ENCODE measurements around the gene LMAN1L. TPM values are rescaled to one million over a fixed set of nuclear protein-coding genes. Genes with fewer than 3 reads are reported as not detected.

LMAN1L gene
- total RNA-seq, 1 donor from 2014 or later = 8.1 TPM

DNA sequence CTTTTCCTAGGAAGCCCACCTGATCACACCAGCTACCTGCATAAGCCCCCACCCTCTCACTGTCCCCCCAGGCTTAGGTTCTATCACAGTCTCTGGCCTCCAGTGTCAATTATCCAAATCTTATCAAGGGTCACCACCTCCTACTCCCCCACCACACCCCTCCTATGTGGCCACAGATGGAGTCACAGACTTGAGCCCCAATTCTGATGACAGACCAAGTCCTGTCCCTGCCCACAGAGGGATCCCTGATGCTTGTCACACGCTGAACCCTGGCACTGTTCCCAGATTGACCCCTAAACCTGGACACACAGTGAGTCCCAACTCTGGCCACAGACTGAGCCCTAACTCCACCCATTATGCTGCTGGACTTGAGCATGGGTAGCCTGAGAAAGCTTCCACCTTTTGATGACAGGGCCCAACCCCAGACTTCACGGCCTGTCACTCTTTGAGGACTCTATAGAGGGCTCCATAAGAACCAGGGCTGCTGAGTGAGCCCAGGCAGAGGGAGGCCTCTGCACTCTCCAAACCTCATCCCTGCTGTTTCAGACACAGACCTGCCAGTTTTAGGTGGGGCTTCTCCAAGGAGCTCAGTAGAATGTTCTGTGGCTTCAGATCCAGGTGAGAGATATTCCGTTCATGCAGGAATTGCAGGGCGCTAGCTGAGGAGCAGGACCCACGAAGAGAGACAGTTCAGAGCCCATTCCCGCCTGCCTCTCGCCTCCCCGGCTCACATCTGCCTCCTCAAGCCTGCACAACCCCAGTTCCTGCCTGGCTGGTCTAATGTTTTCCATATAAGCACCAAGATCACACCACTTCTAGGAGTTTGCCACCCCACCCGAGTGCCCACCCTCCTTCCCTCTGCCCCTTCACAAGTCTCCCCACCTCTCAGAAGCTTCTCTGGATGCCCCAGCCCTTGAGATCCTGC lies 28.5 kb downstream of the LMAN1L start:
- H3K9me3 ChIP-seq (replicated peaks) = no peaks in the 10 kb centered on the region
- H3K4me3 ChIP-seq = no peak overlapping the region
- no peak for DNase-seq
- H3K36me3 ChIP-seq = peaks cover 27% of the 10 kb centered on the region
- H3K27ac ChIP-seq (replicated peaks) = no peak overlapping the region
- intact Hi-C loops (cut with micrococcal nuclease) = no loop called here
- no peaks in the 10 kb centered on the region for H3K27me3 ChIP-seq (ENCODE audit: low read depth)
- TF ChIP-seq CTCF (IDR thresholded peaks at IDR 0.05; ENCODE audit: borderline replicate concordance) = no peak
- H3K4me1 ChIP-seq = peaks cover 29% of the 10 kb centered on the region

DNA sequence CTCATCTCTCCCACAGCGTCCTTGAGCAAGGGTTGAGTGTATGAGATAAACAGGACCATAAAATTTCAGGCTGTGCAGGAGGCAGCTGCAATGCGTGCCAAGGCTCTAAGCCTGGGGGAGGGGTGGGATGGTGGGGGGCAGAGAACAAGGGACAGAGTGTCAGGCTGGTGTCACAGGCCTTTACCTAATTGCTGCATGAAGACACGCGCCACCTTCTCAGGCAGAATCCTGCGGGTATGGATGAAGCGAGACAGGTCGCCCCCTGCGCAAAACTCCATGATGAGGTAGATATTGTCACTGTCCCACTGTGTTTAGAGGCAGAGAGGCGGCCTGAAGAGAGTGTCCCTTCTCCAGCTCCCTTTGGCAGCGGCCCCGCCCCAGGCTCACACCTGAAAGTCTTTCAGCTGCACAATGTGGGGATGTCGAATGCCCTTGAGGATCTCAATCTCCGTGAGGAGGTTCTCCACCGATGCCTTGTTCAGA lies 29.3 kb downstream of the LMAN1L start:
- H3K36me3 ChIP-seq = peaks cover 27% of the 10 kb centered on the region
- H3K4me1 ChIP-seq = peaks cover 32% of the 10 kb centered on the region
- H3K9me3 ChIP-seq (replicated peaks) = no peaks in the 10 kb centered on the region
- H3K4me3 ChIP-seq = peak overlapping the region; percentile 96
- intact Hi-C loops (cut with micrococcal nuclease) = no loop called here
- no peaks in the 10 kb centered on the region for H3K27me3 ChIP-seq (ENCODE audit: low read depth)
- H3K27ac ChIP-seq (replicated peaks) = peak overlapping the region; percentile 93
- no peak for TF ChIP-seq CTCF (IDR thresholded peaks at IDR 0.05; ENCODE audit: borderline replicate concordance)
- DNase-seq = no peak

GRCh38 chr15:74842581-74843444 lies 30.2 kb downstream of the LMAN1L start, which contains the start of gene ULK3:
Gene ULK3, minus strand, starts transcription at chr15:74843156. Its CDS starts 51 bp downstream, at chr15:74843105.
- Histone ChIP-seq H3K27ac (replicated peaks) (peak within 1 kb of the TSS; percentile 93), H3K4me1 (peaks cover 40% of the 10 kb centered on the region), H3K27me3 (ENCODE audit: low read depth) (no peaks in the 10 kb centered on the region), H3K9me3 (replicated peaks) (no peaks in the 10 kb centered on the region), H3K36me3 (peaks cover 29% of the 10 kb centered on the region), H3K4me3 (peak within 1 kb of the TSS; percentile 96)
- peak; percentile 89 for TF ChIP-seq CTCF (IDR thresholded peaks at IDR 0.05; ENCODE audit: borderline replicate concordance)
- peak; percentile 93 for DNase-seq
- intact Hi-C loops (cut with micrococcal nuclease) = no loop called here

- peak overlapping the region; percentile 96 for H3K4me3 ChIP-seq
- no peak for TF ChIP-seq CTCF (IDR thresholded peaks at IDR 0.05; ENCODE audit: borderline replicate concordance)
- H3K27ac ChIP-seq (replicated peaks) = peak overlapping the region; percentile 93
- intact Hi-C loops (cut with micrococcal nuclease) = no loop called here
- H3K27me3 ChIP-seq (ENCODE audit: low read depth) = no peaks in the 10 kb centered on the region
- H3K36me3 ChIP-seq = peaks cover 32% of the 10 kb centered on the region
- DNase-seq = no peak
- H3K4me1 ChIP-seq = peaks cover 47% of the 10 kb centered on the region
- no peaks in the 10 kb centered on the region for H3K9me3 ChIP-seq (replicated peaks)
These were observed 30.8 kb downstream of the LMAN1L start for GRCh38 chr15:74843445-74843828.

GRCh38 chr15:74843891-74844299 lies 31.3 kb downstream of the LMAN1L start:
- Histone ChIP-seq H3K36me3 (peaks cover 33% of the 10 kb centered on the region), H3K4me1 (peaks cover 49% of the 10 kb centered on the region), H3K27ac (replicated peaks) (peak overlapping the region; percentile 93), H3K27me3 (ENCODE audit: low read depth) (no peaks in the 10 kb centered on the region), H3K9me3 (replicated peaks) (no peaks in the 10 kb centered on the region), H3K4me3 (peak overlapping the region; percentile 96)
- no peak for TF ChIP-seq CTCF (IDR thresholded peaks at IDR 0.05; ENCODE audit: borderline replicate concordance)
- DNase-seq = no peak
- intact Hi-C loops (cut with micrococcal nuclease) = no loop called here
